ENCODE measurements around the gene NT5M.

DNA sequence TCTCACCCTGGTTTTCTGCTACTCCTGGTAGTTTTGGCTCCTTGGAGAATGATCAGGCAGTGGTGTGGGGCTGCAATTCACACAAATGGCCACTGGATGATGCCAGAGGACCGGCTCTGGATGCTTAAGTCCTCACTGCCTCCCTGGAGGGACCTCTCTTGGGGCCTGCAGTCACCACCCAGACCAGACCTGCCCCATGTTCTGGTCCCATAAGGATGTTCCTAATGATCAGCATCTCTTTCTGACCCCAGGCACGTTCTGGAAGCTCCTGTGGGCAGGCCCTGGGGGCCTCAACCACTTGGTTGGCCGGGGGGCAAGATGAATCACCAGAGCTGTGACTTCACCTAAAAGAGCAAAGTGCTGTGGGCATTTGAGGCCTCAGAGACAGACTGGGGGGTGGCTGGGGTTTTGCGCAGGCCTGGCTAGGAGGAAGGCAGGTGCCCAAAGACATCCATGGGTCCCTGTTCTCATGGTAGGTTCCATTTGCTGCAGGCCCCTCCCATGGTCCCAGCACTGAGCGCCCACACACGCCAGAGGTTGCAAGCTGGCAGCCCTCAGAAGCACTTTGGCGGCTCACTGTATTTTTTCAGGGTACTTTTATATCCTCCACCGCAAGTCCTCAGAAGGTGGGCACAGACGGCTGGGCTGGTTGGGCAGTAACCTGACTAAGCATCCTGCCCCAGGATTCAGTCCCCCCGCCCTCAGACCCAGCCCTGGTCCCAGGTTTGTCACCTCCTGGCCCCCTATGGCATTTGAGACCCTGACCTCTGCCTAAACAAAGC, 53.2 kb downstream of the NT5M start:
- TF ChIP-seq, protein P1, sequence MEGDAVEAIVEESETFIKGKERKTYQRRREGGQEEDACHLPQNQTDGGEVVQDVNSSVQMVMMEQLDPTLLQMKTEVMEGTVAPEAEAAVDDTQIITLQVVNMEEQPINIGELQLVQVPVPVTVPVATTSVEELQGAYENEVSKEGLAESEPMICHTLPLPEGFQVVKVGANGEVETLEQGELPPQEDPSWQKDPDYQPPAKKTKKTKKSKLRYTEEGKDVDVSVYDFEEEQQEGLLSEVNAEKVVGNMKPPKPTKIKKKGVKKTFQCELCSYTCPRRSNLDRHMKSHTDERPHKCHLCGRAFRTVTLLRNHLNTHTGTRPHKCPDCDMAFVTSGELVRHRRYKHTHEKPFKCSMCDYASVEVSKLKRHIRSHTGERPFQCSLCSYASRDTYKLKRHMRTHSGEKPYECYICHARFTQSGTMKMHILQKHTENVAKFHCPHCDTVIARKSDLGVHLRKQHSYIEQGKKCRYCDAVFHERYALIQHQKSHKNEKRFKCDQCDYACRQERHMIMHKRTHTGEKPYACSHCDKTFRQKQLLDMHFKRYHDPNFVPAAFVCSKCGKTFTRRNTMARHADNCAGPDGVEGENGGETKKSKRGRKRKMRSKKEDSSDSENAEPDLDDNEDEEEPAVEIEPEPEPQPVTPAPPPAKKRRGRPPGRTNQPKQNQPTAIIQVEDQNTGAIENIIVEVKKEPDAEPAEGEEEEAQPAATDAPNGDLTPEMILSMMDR (IDR thresholded peaks at IDR 0.05), result peak; percentile 94 to 100 (median 98)
- no peak for TF ChIP-seq POLR2A (IDR thresholded peaks at IDR 0.05)

Data from heart left ventricle (tissue), 13 donors.